ENCODE results near the gene BTG1.

The BTG1 gene

GRCh38 chr12:92122941-92123779 is 22.5 kb downstream of the BTG1 start:
- Histone ChIP-seq H3K4me3 (ENCODE audit: low read length) (no peak overlapping the region), H3F3A (ENCODE audit: insufficient read depth, low read length) (no peaks in the 10 kb centered on the region), H3K9ac (ENCODE audit: low read length) (no peak overlapping the region), H2AFZ (ENCODE audit: low read length) (no peak overlapping the region), H3K4me1 (ENCODE audit: low read length) (no peaks in the 10 kb centered on the region), H3K36me3 (replicated peaks; ENCODE audit: insufficient read depth, low read length) (no peaks in the 10 kb centered on the region), H3K9me3 (replicated peaks; ENCODE audit: insufficient read depth, low read length) (no peaks in the 10 kb centered on the region), H3K27ac (ENCODE audit: low read length) (no peak overlapping the region), H3K27me3 (replicated peaks; ENCODE audit: insufficient read depth, low read length) (no peaks in the 10 kb centered on the region), H3K79me2 (ENCODE audit: low read length) (peaks cover 63% of the 10 kb centered on the region), H3K4me2 (ENCODE audit: low read depth, low read length) (no peak overlapping the region), H3K9me2 (replicated peaks; ENCODE audit: insufficient read depth, low read length) (no peaks in the 10 kb centered on the region), H4K20me1 (ENCODE audit: insufficient read depth, low read length) (no peaks in the 10 kb centered on the region)
- peak; percentile 5 for DNase-seq
- TF ChIP-seq EZH2phosphoT487 (IDR thresholded peaks at IDR 0.05; ENCODE audit: low read length) (no peak), EZH2 (optimal IDR thresholded peaks at IDR 0.05; ENCODE audit: low read depth, low read length) (no peak)
- TF ChIP-seq, protein P1, sequence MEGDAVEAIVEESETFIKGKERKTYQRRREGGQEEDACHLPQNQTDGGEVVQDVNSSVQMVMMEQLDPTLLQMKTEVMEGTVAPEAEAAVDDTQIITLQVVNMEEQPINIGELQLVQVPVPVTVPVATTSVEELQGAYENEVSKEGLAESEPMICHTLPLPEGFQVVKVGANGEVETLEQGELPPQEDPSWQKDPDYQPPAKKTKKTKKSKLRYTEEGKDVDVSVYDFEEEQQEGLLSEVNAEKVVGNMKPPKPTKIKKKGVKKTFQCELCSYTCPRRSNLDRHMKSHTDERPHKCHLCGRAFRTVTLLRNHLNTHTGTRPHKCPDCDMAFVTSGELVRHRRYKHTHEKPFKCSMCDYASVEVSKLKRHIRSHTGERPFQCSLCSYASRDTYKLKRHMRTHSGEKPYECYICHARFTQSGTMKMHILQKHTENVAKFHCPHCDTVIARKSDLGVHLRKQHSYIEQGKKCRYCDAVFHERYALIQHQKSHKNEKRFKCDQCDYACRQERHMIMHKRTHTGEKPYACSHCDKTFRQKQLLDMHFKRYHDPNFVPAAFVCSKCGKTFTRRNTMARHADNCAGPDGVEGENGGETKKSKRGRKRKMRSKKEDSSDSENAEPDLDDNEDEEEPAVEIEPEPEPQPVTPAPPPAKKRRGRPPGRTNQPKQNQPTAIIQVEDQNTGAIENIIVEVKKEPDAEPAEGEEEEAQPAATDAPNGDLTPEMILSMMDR (IDR thresholded peaks at IDR 0.05; ENCODE audit: low read length) = no peak

GRCh38 chr12:92121826-92122225 is 23.8 kb downstream of the BTG1 start:
- H3K36me3 ChIP-seq (replicated peaks; ENCODE audit: insufficient read depth, low read length) = no peaks in the 10 kb centered on the region
- H3K4me3 ChIP-seq (ENCODE audit: low read length) = no peak overlapping the region
- H3K9me3 ChIP-seq (replicated peaks; ENCODE audit: insufficient read depth, low read length) = no peaks in the 10 kb centered on the region
- H3K9ac ChIP-seq (ENCODE audit: low read length) = no peak overlapping the region
- peaks cover 54% of the 10 kb centered on the region for H3K79me2 ChIP-seq (ENCODE audit: low read length)
- no peaks in the 10 kb centered on the region for H3F3A ChIP-seq (ENCODE audit: insufficient read depth, low read length)
- no peaks in the 10 kb centered on the region for H3K9me2 ChIP-seq (replicated peaks; ENCODE audit: insufficient read depth, low read length)
- H2AFZ ChIP-seq (ENCODE audit: low read length) = no peak overlapping the region
- H4K20me1 ChIP-seq (ENCODE audit: insufficient read depth, low read length) = no peaks in the 10 kb centered on the region
- H3K4me1 ChIP-seq (ENCODE audit: low read length) = no peaks in the 10 kb centered on the region
- H3K27ac ChIP-seq (ENCODE audit: low read length) = no peak overlapping the region
- TF ChIP-seq, protein P1 (IDR thresholded peaks at IDR 0.05; ENCODE audit: low read length) = no peak
- no peak for TF ChIP-seq EZH2 (optimal IDR thresholded peaks at IDR 0.05; ENCODE audit: low read depth, low read length)
- TF ChIP-seq EZH2phosphoT487 (IDR thresholded peaks at IDR 0.05; ENCODE audit: low read length) = no peak
- H3K4me2 ChIP-seq (ENCODE audit: low read depth, low read length) = no peak overlapping the region
- no peaks in the 10 kb centered on the region for H3K27me3 ChIP-seq (replicated peaks; ENCODE audit: insufficient read depth, low read length)
- peak; percentile 3 for DNase-seq

GRCh38 chr12:92118826-92119536 is 26.7 kb downstream of the BTG1 start:
- H4K20me1 ChIP-seq (ENCODE audit: insufficient read depth, low read length) = no peaks in the 10 kb centered on the region
- no peak overlapping the region for H3K4me3 ChIP-seq (ENCODE audit: low read length)
- H3K27ac ChIP-seq (ENCODE audit: low read length) = no peak overlapping the region
- H3F3A ChIP-seq (ENCODE audit: insufficient read depth, low read length) = no peaks in the 10 kb centered on the region
- no peak overlapping the region for H3K9ac ChIP-seq (ENCODE audit: low read length)
- H3K27me3 ChIP-seq (replicated peaks; ENCODE audit: insufficient read depth, low read length) = no peaks in the 10 kb centered on the region
- TF ChIP-seq, protein P1 (IDR thresholded peaks at IDR 0.05; ENCODE audit: low read length) = no peak
- TF ChIP-seq EZH2phosphoT487 (IDR thresholded peaks at IDR 0.05; ENCODE audit: low read length) (no peak), EZH2 (optimal IDR thresholded peaks at IDR 0.05; ENCODE audit: low read depth, low read length) (no peak)
- no peak overlapping the region for H3K4me2 ChIP-seq (ENCODE audit: low read depth, low read length)
- no peak overlapping the region for H2AFZ ChIP-seq (ENCODE audit: low read length)
- peaks cover 34% of the 10 kb centered on the region for H3K79me2 ChIP-seq (ENCODE audit: low read length)
- H3K9me3 ChIP-seq (replicated peaks; ENCODE audit: insufficient read depth, low read length) = no peaks in the 10 kb centered on the region
- no peaks in the 10 kb centered on the region for H3K4me1 ChIP-seq (ENCODE audit: low read length)
- H3K9me2 ChIP-seq (replicated peaks; ENCODE audit: insufficient read depth, low read length) = no peaks in the 10 kb centered on the region
- DNase-seq = peak; percentile 1
- no peaks in the 10 kb centered on the region for H3K36me3 ChIP-seq (replicated peaks; ENCODE audit: insufficient read depth, low read length)
